Parathyroid adenoma (tissue), 2 donors: ENCODE measurements around the gene SMAD9.

Experiments used
- H2AFZ ChIP-seq: fragments of 300-600 bp; sonication (generic); one replicate; pipeline ENCODE4 v1.7.0; 2017; ENCODE audit warnings: antibody characterized with exemption, mild to moderate bottlenecking
- H3K27ac ChIP-seq: fragments of 300-600 bp; sonication (generic); one replicate; pipeline ENCODE4 v1.7.0; 2017
- H3K27me3 ChIP-seq: fragments of 300-600 bp; sonication (generic); one replicate; pipeline ENCODE4 v1.7.0; 2017; ENCODE audit warnings: low read length; ENCODE audit not compliant: control insufficient read depth, insufficient read depth
- H3K36me3 ChIP-seq: fragments of 300-600 bp; sonication (generic); one replicate; pipeline ENCODE4 v1.7.0; 2017; ENCODE audit warnings: low read length; ENCODE audit not compliant: control insufficient read depth, insufficient read depth
- H3K4me1 ChIP-seq: fragments of 300-600 bp; sonication (generic); one replicate; pipeline ENCODE4 v1.7.0; 2017; ENCODE audit warnings: control low read depth
- H3K4me2 ChIP-seq: fragments of 300-600 bp; sonication (generic); one replicate; pipeline ENCODE4 v1.7.0; 2017; ENCODE audit warnings: low read length
- H3K4me3 ChIP-seq: fragments of 300-600 bp; sonication (generic); one replicate; pipeline ENCODE4 v1.7.0; 2017; ENCODE audit warnings: low read depth, low read length
- H3K79me2 ChIP-seq: fragments of 300-600 bp; sonication (generic); one replicate; pipeline ENCODE4 v1.7.0; 2017; ENCODE audit warnings: control low read depth
- H3K9ac ChIP-seq: fragments of 300-600 bp; sonication (generic); one replicate; pipeline ENCODE4 v1.7.0; 2017; ENCODE audit warnings: mild to moderate bottlenecking
- H3K9me3 ChIP-seq: fragments of 300-600 bp; sonication (generic); one replicate; pipeline ENCODE4 v1.7.0; 2017; ENCODE audit warnings: low read length; ENCODE audit not compliant: control insufficient read depth
- TF ChIP-seq, protein P1 (sequence below): fragments of 300-600 bp; sonication (generic); IDR thresholded peaks from one replicate; pipeline ENCODE4 v1.7.0; 2017; ENCODE audit warnings: antibody characterized with exemption, mild to moderate bottlenecking
- donor health status: primary hyperparathyroidism.

SMAD9 gene

DNA sequence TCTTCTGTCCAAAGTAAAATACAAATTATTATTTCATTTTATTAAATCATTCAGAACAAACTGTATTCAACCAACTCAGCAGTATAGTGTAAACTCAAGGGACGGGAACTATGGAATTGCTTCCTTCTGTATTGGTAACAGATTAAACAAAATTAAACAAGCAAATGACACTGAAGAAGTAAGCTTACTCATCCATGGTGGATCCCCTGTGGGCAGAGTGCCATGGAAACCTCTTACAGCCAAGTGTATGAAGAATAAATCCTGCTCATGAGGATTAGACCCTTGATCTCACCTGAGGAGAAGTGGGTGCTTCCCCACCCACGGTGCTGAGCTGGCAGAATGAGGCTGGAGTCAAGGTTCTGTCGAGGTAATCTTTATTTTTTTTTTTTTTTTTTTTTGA is 119.0 kb downstream of the SMAD9 start:
- Histone ChIP-seq H3K27ac (no peak overlapping the region), H3K4me1 (no peaks in the 10 kb centered on the region), H3K4me2 (no peak overlapping the region), H3K4me3 (no peak overlapping the region), H3K79me2 (no peaks in the 10 kb centered on the region), H3K27me3 (no peaks in the 10 kb centered on the region), H3K36me3 (no peaks in the 10 kb centered on the region), H2AFZ (no peak overlapping the region), H3K9ac (no peak overlapping the region), H3K9me3 (no peaks in the 10 kb centered on the region)
- TF ChIP-seq, protein P1, sequence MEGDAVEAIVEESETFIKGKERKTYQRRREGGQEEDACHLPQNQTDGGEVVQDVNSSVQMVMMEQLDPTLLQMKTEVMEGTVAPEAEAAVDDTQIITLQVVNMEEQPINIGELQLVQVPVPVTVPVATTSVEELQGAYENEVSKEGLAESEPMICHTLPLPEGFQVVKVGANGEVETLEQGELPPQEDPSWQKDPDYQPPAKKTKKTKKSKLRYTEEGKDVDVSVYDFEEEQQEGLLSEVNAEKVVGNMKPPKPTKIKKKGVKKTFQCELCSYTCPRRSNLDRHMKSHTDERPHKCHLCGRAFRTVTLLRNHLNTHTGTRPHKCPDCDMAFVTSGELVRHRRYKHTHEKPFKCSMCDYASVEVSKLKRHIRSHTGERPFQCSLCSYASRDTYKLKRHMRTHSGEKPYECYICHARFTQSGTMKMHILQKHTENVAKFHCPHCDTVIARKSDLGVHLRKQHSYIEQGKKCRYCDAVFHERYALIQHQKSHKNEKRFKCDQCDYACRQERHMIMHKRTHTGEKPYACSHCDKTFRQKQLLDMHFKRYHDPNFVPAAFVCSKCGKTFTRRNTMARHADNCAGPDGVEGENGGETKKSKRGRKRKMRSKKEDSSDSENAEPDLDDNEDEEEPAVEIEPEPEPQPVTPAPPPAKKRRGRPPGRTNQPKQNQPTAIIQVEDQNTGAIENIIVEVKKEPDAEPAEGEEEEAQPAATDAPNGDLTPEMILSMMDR, result no peak

DNA sequence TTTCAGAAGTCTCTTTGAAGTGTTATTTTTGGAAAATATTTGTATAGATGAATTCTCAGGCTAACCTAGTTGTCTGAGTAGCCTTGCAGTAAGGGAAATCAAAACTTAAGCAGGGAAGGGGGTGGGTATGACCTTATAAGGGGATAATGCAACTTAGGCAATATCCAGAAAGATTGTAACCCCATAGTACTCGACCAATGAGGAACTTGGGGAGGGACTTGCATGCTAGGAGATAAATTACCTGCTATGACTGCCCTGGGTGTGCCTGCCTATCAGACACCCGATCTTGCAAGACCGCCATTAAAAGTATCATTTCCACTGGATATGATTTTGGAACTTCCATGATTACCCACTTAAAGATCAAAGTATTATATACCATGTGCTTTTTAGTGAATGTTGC is 124.0 kb downstream of the SMAD9 start:
- TF ChIP-seq, protein P1, result no peak
- no peak overlapping the region for H2AFZ ChIP-seq
- no peak overlapping the region for H3K27ac ChIP-seq
- H3K36me3 ChIP-seq, result no peaks in the 10 kb centered on the region
- no peak overlapping the region for H3K4me2 ChIP-seq
- no peak overlapping the region for H3K9ac ChIP-seq
- no peaks in the 10 kb centered on the region for H3K79me2 ChIP-seq
- no peaks in the 10 kb centered on the region for H3K4me1 ChIP-seq
- no peaks in the 10 kb centered on the region for H3K27me3 ChIP-seq
- H3K4me3 ChIP-seq, result no peak overlapping the region
- no peaks in the 10 kb centered on the region for H3K9me3 ChIP-seq

DNA sequence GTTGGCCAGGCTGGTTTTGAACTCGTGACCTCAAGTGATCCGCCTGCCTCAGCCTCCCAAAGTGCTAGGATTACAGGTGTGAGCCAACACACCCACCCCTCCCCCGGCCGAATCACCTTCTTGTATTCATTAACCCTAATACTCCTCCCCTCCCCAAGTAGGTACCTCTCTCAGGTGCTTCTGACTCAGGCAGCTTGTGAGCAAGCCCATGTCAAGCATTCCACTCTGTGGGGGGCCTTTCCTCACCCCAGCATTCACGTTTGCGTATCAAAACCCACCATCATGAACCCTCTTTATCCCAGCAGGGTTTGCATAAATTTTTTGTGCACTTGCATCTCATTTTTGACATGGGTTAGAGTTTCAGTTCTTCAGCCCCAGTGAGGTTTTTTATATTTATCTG is 124.6 kb downstream of the SMAD9 start:
- Histone ChIP-seq H3K27ac (no peak overlapping the region), H3K4me2 (no peak overlapping the region), H3K9ac (no peak overlapping the region), H3K9me3 (no peaks in the 10 kb centered on the region), H3K36me3 (no peaks in the 10 kb centered on the region), H3K4me3 (no peak overlapping the region), H2AFZ (no peak overlapping the region), H3K27me3 (no peaks in the 10 kb centered on the region), H3K79me2 (no peaks in the 10 kb centered on the region), H3K4me1 (no peaks in the 10 kb centered on the region)
- TF ChIP-seq, protein P1, result no peak
